SK-N-SH treated with all-trans-retinoic acid at 6 μM for 48 hours (cell line): ENCODE results near the gene IFNA16.
"Not testable (repeated sequence)": the region's sequence is repeated elsewhere in the genome, so short reads cannot be mapped to it uniquely, and the experiment has no call there.

Experiments used
- ATAC-seq: fragments of 200-7000 bp; cut with Tn5 transposase; 3 replicates; pipeline ENCODE4 v1.9.1; 2020; ENCODE audit warnings: mild to moderate bottlenecking, moderate library complexity
- ARNTL ChIP-seq: fragments of 450-650 bp; formaldehyde crosslinking; IDR thresholded peaks from 2 replicates; pipeline ENCODE4 v1.5.0; 2020; ENCODE audit warnings: low read depth, mild to moderate bottlenecking, moderate library complexity, borderline replicate concordance
- BACH2 ChIP-seq: fragments of 250-450 bp; sonication (Bioruptor Pico); IDR thresholded peaks from 2 replicates; pipeline ENCODE4 v1.9.0; 2021; ENCODE audit warnings: mild to moderate bottlenecking, borderline replicate concordance
- CSDC2 ChIP-seq: fragments of 250-450 bp; sonication (Bioruptor Pico); IDR thresholded peaks from 2 replicates; pipeline ENCODE4 v1.5.0; 2020; ENCODE audit warnings: mild to moderate bottlenecking, moderate library complexity
- ESRRG ChIP-seq: fragments of 250-450 bp; sonication (Bioruptor Pico); IDR thresholded peaks from 2 replicates; pipeline ENCODE4 v1.6.1; 2021; ENCODE audit warnings: mild to moderate bottlenecking
- GLIS3 ChIP-seq: fragments of 250-450 bp; sonication (Bioruptor Pico); IDR thresholded peaks from 2 replicates; pipeline ENCODE4 v1.5.0; 2020; ENCODE audit warnings: mild to moderate bottlenecking, moderate library complexity
- ISL1 ChIP-seq: fragments of 250-450 bp; sonication (Bioruptor Pico); IDR thresholded peaks from 2 replicates; pipeline ENCODE4 v2.1.2; 2022; ENCODE audit warnings: mild to moderate bottlenecking, moderate library complexity
- OSR1 ChIP-seq: fragments of 250-450 bp; sonication (Bioruptor Pico); IDR thresholded peaks from 2 replicates; pipeline ENCODE4 v1.8.0; 2022; ENCODE audit warnings: moderate library complexity, mild to moderate bottlenecking, inconsistent platforms
- PPARA ChIP-seq: fragments of 250-450 bp; sonication (Bioruptor Pico); IDR thresholded peaks from 2 replicates; pipeline ENCODE4 v1.5.0; 2020; ENCODE audit warnings: mild to moderate bottlenecking, borderline replicate concordance
- RARB ChIP-seq: fragments of 250-450 bp; sonication (Bioruptor Pico); IDR thresholded peaks from 2 replicates; pipeline ENCODE4 v1.8.0; 2021; ENCODE audit warnings: mild to moderate bottlenecking, moderate library complexity
- SNAI2 ChIP-seq: fragments of 250-450 bp; sonication (Bioruptor Pico); IDR thresholded peaks from 2 replicates; pipeline ENCODE4 v1.5.0; 2020; ENCODE audit warnings: mild to moderate bottlenecking, moderate library complexity
- TCF4 ChIP-seq: fragments of 250-450 bp; sonication (Bioruptor Pico); IDR thresholded peaks from 2 replicates; pipeline ENCODE4 v1.8.0; 2021; ENCODE audit warnings: mild to moderate bottlenecking, moderate library complexity, borderline replicate concordance
- TOX ChIP-seq: fragments of 250-450 bp; sonication (Bioruptor Pico); IDR thresholded peaks from 2 replicates; pipeline ENCODE4 v1.8.0; 2021; ENCODE audit warnings: mild to moderate bottlenecking, moderate library complexity, borderline replicate concordance
- TSHZ2 ChIP-seq: fragments of 250-450 bp; sonication (Bioruptor Pico); IDR thresholded peaks from 2 replicates; pipeline ENCODE4 v1.5.0; 2020; ENCODE audit warnings: mild to moderate bottlenecking, moderate library complexity
- ZC3H10 ChIP-seq: fragments of 250-450 bp; sonication (Bioruptor Pico); IDR thresholded peaks from 2 replicates; pipeline ENCODE4 v1.5.1; 2021; ENCODE audit warnings: mild to moderate bottlenecking, moderate library complexity
- ZFP3 ChIP-seq: fragments of 250-450 bp; sonication (Bioruptor Pico); IDR thresholded peaks from 2 replicates; pipeline ENCODE4 v1.5.0; 2020; ENCODE audit warnings: mild to moderate bottlenecking, moderate library complexity
- ZFP30 ChIP-seq: fragments of 450-650 bp; formaldehyde crosslinking; IDR thresholded peaks from 2 replicates; pipeline ENCODE4 v1.5.0; 2022; ENCODE audit warnings: mild to moderate bottlenecking, moderate library complexity
- ZNF565 ChIP-seq: fragments of 450-650 bp; formaldehyde crosslinking; conservative IDR thresholded peaks from 2 replicates; pipeline ENCODE4 v1.5.0; 2020; ENCODE audit warnings: low read depth, mild to moderate bottlenecking, moderate library complexity
- ZNF70 ChIP-seq: fragments of 450-650 bp; formaldehyde crosslinking; IDR thresholded peaks from 2 replicates; pipeline ENCODE4 v1.5.0; 2020; ENCODE audit warnings: mild to moderate bottlenecking, moderate library complexity
- ZNF8 ChIP-seq: fragments of 450-650 bp; formaldehyde crosslinking; IDR thresholded peaks from 2 replicates; pipeline ENCODE4 v1.5.0; 2020; ENCODE audit warnings: mild to moderate bottlenecking, moderate library complexity
- TF ChIP-seq, protein P1 (sequence below): fragments of 250-450 bp; sonication (Bioruptor Pico); IDR thresholded peaks from 2 replicates; pipeline ENCODE4 v1.8.0; 2021; ENCODE audit warnings: low read depth, mild to moderate bottlenecking, moderate library complexity, borderline replicate concordance
- TF ChIP-seq, protein P2 (sequence below): fragments of 250-450 bp; sonication (Bioruptor Pico); IDR thresholded peaks from 2 replicates; pipeline ENCODE4 v1.5.1; 2021; ENCODE audit warnings: mild to moderate bottlenecking, moderate library complexity
- TF ChIP-seq, protein P3 (sequence below): fragments of 250-450 bp; sonication (Bioruptor Pico); IDR thresholded peaks from 2 replicates; pipeline ENCODE4 v1.8.0; 2020; ENCODE audit warnings: mild to moderate bottlenecking, moderate library complexity, borderline replicate concordance

Gene IFNA16

GRCh38 chr9:21239911-21240310 is 22.8 kb upstream of the IFNA16 start, which contains the start of gene IFNA14:
Gene IFNA14 (minus strand): TSS chr9:21240005. CDS start chr9:21239935, 70 bp downstream.
- no peak for ATAC-seq
- TF ChIP-seq PPARA = no peak
- TF ChIP-seq SNAI2 = no peak
- TF ChIP-seq ESRRG (CRISPR knock-in tag) = no peak
- TF ChIP-seq ZNF70 (CRISPR knock-in tag) = no peak
- no peak for TF ChIP-seq OSR1
- no peak for TF ChIP-seq RARB (CRISPR knock-in tag)
- TF ChIP-seq, all 23 proteins: peak for 0

- ATAC-seq = not testable (repeated sequence)
These were observed 19.2 kb upstream of the IFNA16 start for GRCh38 chr9:21236360-21236714.

DNA sequence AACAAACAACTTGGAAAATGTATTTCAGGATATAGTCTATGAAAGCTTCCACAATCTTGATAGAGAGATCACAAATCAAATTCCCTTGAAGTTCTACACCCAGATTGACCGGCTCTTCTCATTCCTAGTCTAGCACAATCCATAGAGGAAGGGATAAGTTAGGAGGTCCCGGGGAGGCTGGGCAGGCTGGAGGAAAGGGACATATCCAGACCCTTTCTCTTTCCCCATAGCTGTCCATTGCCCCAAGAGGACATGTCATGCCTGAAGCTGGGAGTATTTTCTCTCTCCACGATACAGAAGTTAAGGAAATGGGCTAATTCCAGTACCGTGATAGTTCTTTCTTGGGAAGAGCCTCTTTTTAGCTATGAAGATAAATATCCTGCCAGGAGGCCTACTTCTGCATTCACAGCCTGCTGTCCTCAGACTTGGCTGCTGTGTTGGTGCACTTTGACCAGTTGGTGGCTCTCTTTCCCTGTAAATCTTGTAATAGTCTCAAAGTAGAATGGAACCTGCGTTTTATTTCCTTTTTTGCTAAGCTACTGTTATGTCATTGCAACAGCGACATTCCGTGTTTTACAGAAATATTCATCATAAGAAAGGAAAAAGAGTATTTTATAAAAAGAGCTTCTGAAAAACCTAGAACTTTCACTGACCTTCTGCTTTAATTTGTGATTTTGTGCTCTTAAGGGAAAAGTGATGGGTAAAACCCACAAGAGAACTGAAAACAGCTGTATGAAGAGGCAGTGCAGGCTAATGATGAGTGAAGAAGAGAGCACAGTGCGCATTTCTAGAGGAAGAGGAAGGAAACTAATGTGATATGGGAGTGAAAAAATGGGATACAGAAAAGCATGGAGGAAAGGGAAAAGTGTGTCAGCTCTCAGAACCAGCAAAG is 18.6 kb upstream of the IFNA16 start:
- peak; percentile 94 for ATAC-seq

- ATAC-seq = no peak
- TF ChIP-seq SNAI2 (no peak), TCF4 (CRISPR knock-in tag) (no peak), GLIS3 (no peak), ZFP30 (CRISPR knock-in tag) (no peak), ZNF8 (CRISPR knock-in tag) (no peak), ESRRG (CRISPR knock-in tag) (no peak), ZNF70 (CRISPR knock-in tag) (no peak), TSHZ2 (no peak), ZC3H10 (CRISPR knock-in tag) (no peak), ARNTL (CRISPR knock-in tag) (no peak), ISL1 (CRISPR knock-in tag) (no peak), ZFP3 (no peak)
- TF ChIP-seq, protein P1, sequence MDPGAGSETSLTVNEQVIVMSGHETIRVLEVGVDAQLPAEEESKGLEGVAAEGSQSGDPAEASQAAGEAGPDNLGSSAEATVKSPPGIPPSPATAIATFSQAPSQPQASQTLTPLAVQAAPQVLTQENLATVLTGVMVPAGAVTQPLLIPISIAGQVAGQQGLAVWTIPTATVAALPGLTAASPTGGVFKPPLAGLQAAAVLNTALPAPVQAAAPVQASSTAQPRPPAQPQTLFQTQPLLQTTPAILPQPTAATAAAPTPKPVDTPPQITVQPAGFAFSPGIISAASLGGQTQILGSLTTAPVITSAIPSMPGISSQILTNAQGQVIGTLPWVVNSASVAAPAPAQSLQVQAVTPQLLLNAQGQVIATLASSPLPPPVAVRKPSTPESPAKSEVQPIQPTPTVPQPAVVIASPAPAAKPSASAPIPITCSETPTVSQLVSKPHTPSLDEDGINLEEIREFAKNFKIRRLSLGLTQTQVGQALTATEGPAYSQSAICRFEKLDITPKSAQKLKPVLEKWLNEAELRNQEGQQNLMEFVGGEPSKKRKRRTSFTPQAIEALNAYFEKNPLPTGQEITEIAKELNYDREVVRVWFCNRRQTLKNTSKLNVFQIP (CRISPR knock-in tag) = no peak
- TF ChIP-seq, protein P2, sequence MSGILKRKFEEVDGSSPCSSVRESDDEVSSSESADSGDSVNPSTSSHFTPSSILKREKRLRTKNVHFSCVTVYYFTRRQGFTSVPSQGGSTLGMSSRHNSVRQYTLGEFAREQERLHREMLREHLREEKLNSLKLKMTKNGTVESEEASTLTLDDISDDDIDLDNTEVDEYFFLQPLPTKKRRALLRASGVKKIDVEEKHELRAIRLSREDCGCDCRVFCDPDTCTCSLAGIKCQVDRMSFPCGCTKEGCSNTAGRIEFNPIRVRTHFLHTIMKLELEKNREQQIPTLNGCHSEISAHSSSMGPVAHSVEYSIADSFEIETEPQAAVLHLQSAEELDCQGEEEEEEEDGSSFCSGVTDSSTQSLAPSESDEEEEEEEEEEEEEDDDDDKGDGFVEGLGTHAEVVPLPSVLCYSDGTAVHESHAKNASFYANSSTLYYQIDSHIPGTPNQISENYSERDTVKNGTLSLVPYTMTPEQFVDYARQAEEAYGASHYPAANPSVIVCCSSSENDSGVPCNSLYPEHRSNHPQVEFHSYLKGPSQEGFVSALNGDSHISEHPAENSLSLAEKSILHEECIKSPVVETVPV (CRISPR knock-in tag) = no peak
- TF ChIP-seq, all 23 proteins: peak for 0
These were observed 17.1 kb upstream of the IFNA16 start for GRCh38 chr9:21234153-21234687.

DNA sequence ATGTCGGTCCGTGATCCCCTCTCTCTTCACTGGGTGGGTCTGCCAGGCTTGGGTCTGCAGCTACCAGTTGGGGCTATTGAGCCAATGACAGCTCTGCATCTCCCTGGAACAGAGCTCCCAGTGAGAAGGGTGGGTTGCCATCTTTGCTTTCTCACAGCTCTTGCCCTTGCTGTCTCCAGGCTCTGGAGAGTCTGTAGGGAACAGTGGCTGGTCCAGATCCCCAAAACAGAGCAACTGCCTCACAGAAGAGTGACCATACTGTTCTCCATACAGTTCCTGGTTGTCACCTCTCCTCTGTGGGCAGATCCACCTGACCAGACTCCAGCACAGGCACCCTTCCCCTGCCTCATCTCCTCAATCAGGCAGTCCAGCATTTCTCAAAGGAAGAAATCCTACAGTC is 16.1 kb upstream of the IFNA16 start:
- ATAC-seq = no peak
- TF ChIP-seq ZC3H10 (CRISPR knock-in tag) (no peak), ISL1 (CRISPR knock-in tag) (no peak), CSDC2 (CRISPR knock-in tag) (no peak), OSR1 (no peak), TCF4 (CRISPR knock-in tag) (no peak), ZNF565 (no peak), SNAI2 (no peak), BACH2 (no peak), RARB (CRISPR knock-in tag) (no peak), ESRRG (CRISPR knock-in tag) (no peak), GLIS3 (no peak), TOX (CRISPR knock-in tag) (no peak)
- TF ChIP-seq, protein P2 (CRISPR knock-in tag) = no peak
- TF ChIP-seq, protein P3, sequence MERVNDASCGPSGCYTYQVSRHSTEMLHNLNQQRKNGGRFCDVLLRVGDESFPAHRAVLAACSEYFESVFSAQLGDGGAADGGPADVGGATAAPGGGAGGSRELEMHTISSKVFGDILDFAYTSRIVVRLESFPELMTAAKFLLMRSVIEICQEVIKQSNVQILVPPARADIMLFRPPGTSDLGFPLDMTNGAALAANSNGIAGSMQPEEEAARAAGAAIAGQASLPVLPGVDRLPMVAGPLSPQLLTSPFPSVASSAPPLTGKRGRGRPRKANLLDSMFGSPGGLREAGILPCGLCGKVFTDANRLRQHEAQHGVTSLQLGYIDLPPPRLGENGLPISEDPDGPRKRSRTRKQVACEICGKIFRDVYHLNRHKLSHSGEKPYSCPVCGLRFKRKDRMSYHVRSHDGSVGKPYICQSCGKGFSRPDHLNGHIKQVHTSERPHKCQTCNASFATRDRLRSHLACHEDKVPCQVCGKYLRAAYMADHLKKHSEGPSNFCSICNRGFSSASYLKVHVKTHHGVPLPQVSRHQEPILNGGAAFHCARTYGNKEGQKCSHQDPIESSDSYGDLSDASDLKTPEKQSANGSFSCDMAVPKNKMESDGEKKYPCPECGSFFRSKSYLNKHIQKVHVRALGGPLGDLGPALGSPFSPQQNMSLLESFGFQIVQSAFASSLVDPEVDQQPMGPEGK (CRISPR knock-in tag) = no peak
